H1 (cell line): Measurements from ENCODE around the gene TMEM151B. TPM values are rescaled to one million over a fixed set of nuclear protein-coding genes. Genes with fewer than 3 reads are reported as not detected.

Experiments
- CTCF ChIA-PET: fragments of 300-600 bp; sonication (Branson Sonifier 250); formaldehyde crosslinking; loops from one replicate; lab custom pipeline; 2021; ENCODE audit not compliant: partially characterized antibody; lab: Charles Lee
- POLR2A ChIA-PET: fragments of 300-600 bp; sonication (Branson Sonifier 250); formaldehyde crosslinking; loops from one replicate; lab custom pipeline; 2021; ENCODE audit warnings: inconsistent platforms; ENCODE audit not compliant: partially characterized antibody; lab: Charles Lee
- DNase-seq, 2 experiments: peaks; one replicate each; pipeline versions ENCODE4 v3.0.0 to v3.0.0-alpha.2; 2010 to 2022; ENCODE audit warnings: low spot score in 2 of 2, low read depth in 1 of 2, mixed read lengths in 1 of 2
- FAIRE-seq: peaks from 2 replicates; lab custom pipeline; 2011; peaks lifted over from hg19 to GRCh38; lab: Jason Lieb, UNC
- H2AFZ ChIP-seq: 2 replicates; pipeline ENCODE4 v1.8.1; 2012; ENCODE audit warnings: low read length, inconsistent platforms
- H2AK5ac ChIP-seq: 2 replicates; pipeline ENCODE4 v1.6.1; 2013; ENCODE audit warnings: low read depth, low read length
- H2BK120ac ChIP-seq: replicated peaks from 2 replicates; pipeline ENCODE3; 2013; ENCODE audit warnings: low read depth, low read length, inconsistent platforms
- H2BK12ac ChIP-seq: 2 replicates; pipeline ENCODE4 v1.6.1; 2013; ENCODE audit warnings: low read depth, low read length
- H2BK15ac ChIP-seq: 2 replicates; pipeline ENCODE4 v1.6.1; 2013; ENCODE audit warnings: low read length
- H2BK20ac ChIP-seq: 2 replicates; pipeline ENCODE4 v1.6.1; 2013; ENCODE audit warnings: low read length
- H2BK5ac ChIP-seq: 2 replicates; pipeline ENCODE4 v1.6.1; 2013; ENCODE audit warnings: low read depth, low read length
- H3K14ac ChIP-seq: 2 replicates; pipeline ENCODE4 v1.6.1; 2013; ENCODE audit warnings: inconsistent platforms; ENCODE audit not compliant: insufficient read length
- H3K18ac ChIP-seq: 2 replicates; pipeline ENCODE4 v1.6.1; 2013; ENCODE audit warnings: low read length; ENCODE audit errors: extremely low read depth
- H3K23ac ChIP-seq: 2 replicates; pipeline ENCODE4 v1.6.1; 2013; ENCODE audit warnings: inconsistent platforms; ENCODE audit not compliant: insufficient read length
- H3K23me2 ChIP-seq: 2 replicates; pipeline ENCODE4 v1.6.1; 2013; ENCODE audit warnings: low read depth, low read length
- H3K27ac ChIP-seq: 2 replicates; pipeline ENCODE4 v1.6.1; 2011; ENCODE audit warnings: low read depth, low read length, inconsistent platforms
- H3K27me3 ChIP-seq, 4 experiments: replicated peaks in 1 of 4; 1 replicate in 1 of 4; 2 replicates in 3 of 4; pipeline versions ENCODE4 v1.6.1 to v1.8.1; 2011 to 2013; ENCODE audit warnings: low read length in 3 of 4, mild to moderate bottlenecking in 3 of 4, inconsistent platforms in 2 of 4, mixed read lengths in 2 of 4, moderate library complexity in 1 of 4; ENCODE audit not compliant: control insufficient read depth in 3 of 4, insufficient read depth in 3 of 4; ENCODE audit errors: extremely low read depth in 1 of 4
- H3K36me3 ChIP-seq, 4 experiments: 2 replicates each; pipeline versions ENCODE4 v1.6.1 to v1.8.1; 2011 to 2013; ENCODE audit warnings: mild to moderate bottlenecking in 4 of 4, low read length in 3 of 4, moderate library complexity in 2 of 4, control low read depth in 1 of 4, inconsistent platforms in 1 of 4; ENCODE audit not compliant: insufficient read depth in 4 of 4, control insufficient read depth in 2 of 4
- H3K4ac ChIP-seq: replicated peaks from 2 replicates; pipeline ENCODE3; 2013; ENCODE audit warnings: low read length, low read depth, mixed read lengths, inconsistent platforms; ENCODE audit not compliant: insufficient read length
- H3K4me1 ChIP-seq, 4 experiments: replicated peaks in 1 of 4; 1 replicate in 1 of 4; 2 replicates in 3 of 4; pipeline versions ENCODE4 v1.6.1 to v1.8.1; 2011 to 2013; ENCODE audit warnings: low read length in 3 of 4, inconsistent platforms in 2 of 4, mixed read lengths in 1 of 4; ENCODE audit not compliant: insufficient read depth in 4 of 4, control insufficient read depth in 3 of 4
- H3K4me2 ChIP-seq, 2 experiments: 2 replicates each; pipeline versions ENCODE4 v1.6.1 to v1.8.1; 2011 to 2013; ENCODE audit warnings: low read depth in 2 of 2, low read length in 2 of 2, control low read depth in 1 of 2, inconsistent platforms in 1 of 2, mild to moderate bottlenecking in 1 of 2; ENCODE audit not compliant: insufficient read depth in 1 of 2
- H3K4me3 ChIP-seq, 4 experiments: fragments of 200-600, 300-600 bp in 1 of 4; sonication (generic), shearing (Covaris generic), sonication (Bioruptor Twin) in 1 of 4; 2 replicates each; pipeline versions ENCODE4 v1.5.1 to v1.8.1; 2011 to 2016; ENCODE audit warnings: low read length in 4 of 4, low read depth in 3 of 4, control low read depth in 2 of 4, inconsistent platforms in 2 of 4, mild to moderate bottlenecking in 2 of 4, mixed read lengths in 1 of 4, moderate library complexity in 1 of 4; ENCODE audit not compliant: insufficient read depth in 2 of 4; ENCODE audit errors: extremely low read depth in 1 of 4
- H3K56ac ChIP-seq: replicated peaks from 2 replicates; pipeline ENCODE3; 2013; ENCODE audit warnings: low read depth, mild to moderate bottlenecking, mixed read lengths, low read length, inconsistent platforms; ENCODE audit not compliant: insufficient read length
- H3K79me1 ChIP-seq: 2 replicates; pipeline ENCODE4 v1.6.1; 2013; ENCODE audit warnings: low read depth, low read length, control low read depth
- H3K79me2 ChIP-seq, 2 experiments: 2 replicates each; pipeline versions ENCODE4 v1.6.1 to v1.8.1; 2012 to 2013; ENCODE audit warnings: low read length in 2 of 2, mild to moderate bottlenecking in 2 of 2, inconsistent platforms in 1 of 2; ENCODE audit not compliant: insufficient read depth in 2 of 2, control insufficient read depth in 1 of 2
- H3K9ac ChIP-seq, 4 experiments: replicated peaks in 1 of 4; 1 replicate in 1 of 4; 2 replicates in 3 of 4; pipeline versions ENCODE4 v1.6.1 to v1.8.1; 2011 to 2013; ENCODE audit warnings: low read depth in 3 of 4, low read length in 3 of 4, control low read depth in 2 of 4, mild to moderate bottlenecking in 2 of 4, moderate library complexity in 2 of 4, inconsistent platforms in 1 of 4; ENCODE audit errors: extremely low read depth in 1 of 4
- H3K9me3 ChIP-seq, 2 experiments: 2 replicates each; pipeline versions ENCODE4 v1.6.1 to v1.8.1; 2012 to 2013; ENCODE audit warnings: mild to moderate bottlenecking in 2 of 2, moderate library complexity in 2 of 2, control low read depth in 1 of 2, inconsistent platforms in 1 of 2, low read depth in 1 of 2, low read length in 1 of 2, mixed read lengths in 1 of 2; ENCODE audit not compliant: insufficient read depth in 2 of 2
- H4K20me1 ChIP-seq, 2 experiments: replicated peaks in 1 of 2; 2 replicates each; pipeline versions ENCODE3 to v1.8.1; 2011 to 2013; ENCODE audit warnings: inconsistent platforms in 2 of 2, low read length in 2 of 2, mild to moderate bottlenecking in 1 of 2; ENCODE audit not compliant: insufficient read depth in 2 of 2, control insufficient read depth in 1 of 2
- H4K5ac ChIP-seq: 2 replicates; pipeline ENCODE4 v1.6.1; 2013; ENCODE audit warnings: low read length, low read depth, mixed read lengths, inconsistent platforms; ENCODE audit not compliant: insufficient read length
- H4K8ac ChIP-seq: 2 replicates; pipeline ENCODE4 v1.8.0; 2013; ENCODE audit warnings: mild to moderate bottlenecking, moderate library complexity, low read length, inconsistent platforms; ENCODE audit not compliant: insufficient read depth; ENCODE audit errors: extremely low read depth
- H4K91ac ChIP-seq: replicated peaks from 2 replicates; pipeline ENCODE3; 2013; ENCODE audit warnings: low read length, mixed read lengths, inconsistent platforms; ENCODE audit not compliant: insufficient read length
- BRCA1 ChIP-seq: IDR thresholded peaks from 2 replicates; pipeline ENCODE4 v1.6.1; 2012; ENCODE audit warnings: low read depth, low read length, improper control_type of control experiment
- CBX5 ChIP-seq: fragments of 300-800, 300-1000 bp; sonication (generic); IDR thresholded peaks from 2 replicates; pipeline ENCODE4 v1.7.1; 2016; ENCODE audit warnings: antibody characterized with exemption, low read length, low read depth
- CHD2 ChIP-seq: IDR thresholded peaks from 2 replicates; pipeline ENCODE4 v1.6.1; 2012; ENCODE audit warnings: low read length, improper control_type of control experiment
- HDAC2 ChIP-seq, 2 experiments: fragments of 300-600 bp in 1 of 2; sonication (generic) in 1 of 2; IDR thresholded peaks; 2 replicates each; pipeline ENCODE4 v1.6.1; 2011 to 2012; ENCODE audit warnings: low read depth in 2 of 2, low read length in 2 of 2, mild to moderate bottlenecking in 2 of 2, moderate library complexity in 2 of 2, borderline replicate concordance in 1 of 2, inconsistent platforms in 1 of 2
- SP1 ChIP-seq: IDR thresholded peaks from 2 replicates; pipeline ENCODE4 v1.6.1; 2011; ENCODE audit warnings: low read depth, low read length
- WGBS, 2 experiments: shearing (Covaris generic) in 1 of 2; methylation state at CpG; one replicate each; pipeline versions ENCODE4 v1.1.6 to v1.1.7; 2013 to 2015; ENCODE audit warnings: low lambda C conversion rate in 2 of 2, mixed read lengths in 2 of 2, inconsistent platforms in 1 of 2, low coverage in 1 of 2, missing lambda C conversion rate in 1 of 2; ENCODE audit not compliant: insufficient replicate concordance in 2 of 2, insufficient coverage in 1 of 2, insufficient read length in 1 of 2; ENCODE audit errors: extremely low coverage in 1 of 2, missing lambda C conversion rate in 1 of 2; 5-methylcytosine and 5-hydroxymethylcytosine counted together
- polyA plus RNA-seq, 7 experiments: library from polyadenylated mRNA; depleted of rRNA in 3 of 7; stranded (reverse) in 5 of 7; unstranded in 2 of 7; fragments of >200 nt in 5 of 7; fragments of 200-250 nt in 2 of 7; gene quantifications; 1 replicate in 5 of 7; 2 replicates in 1 of 7; 4 replicates in 1 of 7; pipeline versions ENCODE4 v1.2.1 to v1.2.3, GENCODE V29; 2011 to 2013; ENCODE audit warnings: missing spikeins in 2 of 7, mixed read lengths in 2 of 7
- total RNA-seq: library from RNA; stranded (reverse); fragmentation: NEBNext Ultra II Directional; extraction: Animal tissue kit (Norgen Biotek cat#: 25700); gene quantifications from 2 replicates; pipeline ENCODE4 v1.2.1, GENCODE V29; 2021
- TF ChIP-seq, protein P1 (sequence below), 3 experiments: IDR thresholded peaks; 1 replicate in 2 of 3; 2 replicates in 1 of 3; pipeline versions ENCODE4 v1.5.1 to v1.6.1; 2011; ENCODE audit warnings: low read length in 3 of 3, mild to moderate bottlenecking in 3 of 3, inconsistent platforms in 2 of 3, low read depth in 1 of 3, moderate library complexity in 1 of 3; ENCODE audit not compliant: insufficient read depth in 1 of 3; ENCODE audit errors: control extremely low read depth in 1 of 3
- TF ChIP-seq, protein P2 (sequence below): IDR thresholded peaks from 2 replicates; pipeline ENCODE4 v1.6.1; 2012; ENCODE audit warnings: inconsistent platforms

The TMEM151B gene
- total and polyA plus RNA-seq, 2 of the 8 experiments (the other 6 are each of a cell fraction or from before 2014, with no cell fraction given), result 8.0 to 15.5 TPM

DNA sequence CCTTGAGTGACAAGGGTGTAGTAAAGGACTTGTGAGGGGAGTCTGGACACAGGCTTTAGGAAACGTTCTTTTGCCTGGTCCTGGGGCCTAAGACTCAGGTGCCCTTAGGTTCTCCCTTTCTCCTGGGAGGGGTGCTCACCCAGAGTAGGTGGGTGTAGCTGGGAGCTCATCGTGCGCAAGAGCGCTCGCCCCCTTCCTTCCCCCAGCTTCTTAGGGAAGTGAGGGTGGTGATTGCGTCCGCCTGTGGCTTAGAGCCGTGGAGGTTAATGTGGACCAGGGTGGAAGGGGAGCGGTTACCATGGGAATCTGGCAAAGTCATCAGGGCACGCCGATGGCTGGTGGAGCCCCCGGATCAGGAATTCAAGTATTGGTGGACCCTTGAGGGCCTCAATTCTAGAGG lies 46.2 kb downstream of the TMEM151B start:
- FAIRE-seq, result no peak
- Histone ChIP-seq H2BK5ac (no peak overlapping the region), H4K20me1 (no peaks in the 10 kb centered on the region), H2AFZ (no peak overlapping the region), H3K23ac (no peak overlapping the region), H2BK15ac (no peak overlapping the region), H3K9me3 (no peaks in the 10 kb centered on the region), H3K9ac (no peak overlapping the region), H4K5ac (no peak overlapping the region), H3K18ac (no peak overlapping the region), H3K79me1 (peaks cover 3% of the 10 kb centered on the region; the same call in 1 of the 2 replicates), H3K27ac (no peak overlapping the region), H3K36me3 (peaks cover 0 to 5% (median 3%) of the 10 kb centered on the region in 4 experiments; a peak in 4 of 8 replicates), H2BK20ac (no peak overlapping the region), H3K4me2 (no peak overlapping the region), H3K56ac (no peak overlapping the region), H2AK5ac (no peak overlapping the region), H3K23me2 (peaks cover 4% of the 10 kb centered on the region), H4K91ac (no peak overlapping the region), H3K4me3 (no peak overlapping the region), H3K4me1 (peaks cover 3 to 6% (median 3%) of the 10 kb centered on the region in 4 experiments), H2BK120ac (no peak overlapping the region), H2BK12ac (no peak overlapping the region), H3K14ac (no peak overlapping the region), H3K4ac (no peak overlapping the region), H4K8ac (no peak overlapping the region), H3K79me2 (peaks cover 0 to 12% of the 10 kb centered on the region in 2 experiments; a peak in 2 of 4 replicates), H3K27me3 (peaks cover 0 to 2% (median 0%) of the 10 kb centered on the region in 4 experiments; a peak in 1 of 7 replicates)
- ChIA-PET CTCF (interaction anchor here (0.6 kb wide), 1 partner anchor 25 kb away, joined by 3 read pairs; no protein-coding TSS in a partner anchor), POLR2A (interaction anchor here (0.8 kb wide), 1 partner anchor 45 kb away, joined by 3 read pairs; no protein-coding TSS in a partner anchor)
- 93% methylated on average over 12 of the region's 12 CpGs; no CpG with 5 or more reads in 1 of the 2 experiments for whole genome bisulfite sequencing, 2 experiments
- no peak for DNase-seq
- TF ChIP-seq, protein P1, sequence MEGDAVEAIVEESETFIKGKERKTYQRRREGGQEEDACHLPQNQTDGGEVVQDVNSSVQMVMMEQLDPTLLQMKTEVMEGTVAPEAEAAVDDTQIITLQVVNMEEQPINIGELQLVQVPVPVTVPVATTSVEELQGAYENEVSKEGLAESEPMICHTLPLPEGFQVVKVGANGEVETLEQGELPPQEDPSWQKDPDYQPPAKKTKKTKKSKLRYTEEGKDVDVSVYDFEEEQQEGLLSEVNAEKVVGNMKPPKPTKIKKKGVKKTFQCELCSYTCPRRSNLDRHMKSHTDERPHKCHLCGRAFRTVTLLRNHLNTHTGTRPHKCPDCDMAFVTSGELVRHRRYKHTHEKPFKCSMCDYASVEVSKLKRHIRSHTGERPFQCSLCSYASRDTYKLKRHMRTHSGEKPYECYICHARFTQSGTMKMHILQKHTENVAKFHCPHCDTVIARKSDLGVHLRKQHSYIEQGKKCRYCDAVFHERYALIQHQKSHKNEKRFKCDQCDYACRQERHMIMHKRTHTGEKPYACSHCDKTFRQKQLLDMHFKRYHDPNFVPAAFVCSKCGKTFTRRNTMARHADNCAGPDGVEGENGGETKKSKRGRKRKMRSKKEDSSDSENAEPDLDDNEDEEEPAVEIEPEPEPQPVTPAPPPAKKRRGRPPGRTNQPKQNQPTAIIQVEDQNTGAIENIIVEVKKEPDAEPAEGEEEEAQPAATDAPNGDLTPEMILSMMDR (IDR thresholded peaks at IDR 0.05; ENCODE audit: control extremely low read depth in 1 of 3, insufficient read depth in 1 of 3, low read depth in 1 of 3, low read length in 3 of 3), result no peak
- TF ChIP-seq BRCA1 (no peak), CBX5 (no peak), CHD2 (no peak), SP1 (no peak), HDAC2 (IDR thresholded peaks at IDR 0.05; ENCODE audit: borderline replicate concordance in 1 of 2, low read depth in 2 of 2, low read length in 2 of 2) (no peak)
- TF ChIP-seq, protein P2, sequence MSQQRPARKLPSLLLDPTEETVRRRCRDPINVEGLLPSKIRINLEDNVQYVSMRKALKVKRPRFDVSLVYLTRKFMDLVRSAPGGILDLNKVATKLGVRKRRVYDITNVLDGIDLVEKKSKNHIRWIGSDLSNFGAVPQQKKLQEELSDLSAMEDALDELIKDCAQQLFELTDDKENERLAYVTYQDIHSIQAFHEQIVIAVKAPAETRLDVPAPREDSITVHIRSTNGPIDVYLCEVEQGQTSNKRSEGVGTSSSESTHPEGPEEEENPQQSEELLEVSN, result no peak
